Duodenal mucosa (tissue), 2 donors: Measurements from ENCODE around the gene HS6ST3.

Experiments
- H3K27ac ChIP-seq: one replicate; pipeline ENCODE4 v1.7.0; 2013; ENCODE audit warnings: low read depth, low read length
- H3K27me3 ChIP-seq, 2 donors: one replicate each; pipeline ENCODE4 v1.7.0; 2013; ENCODE audit warnings: low read length in 2 of 2, control low read depth in 1 of 2; ENCODE audit not compliant: insufficient read depth in 2 of 2, control insufficient read depth in 1 of 2
- H3K36me3 ChIP-seq, 2 donors: one replicate each; pipeline ENCODE4 v1.7.0; 2013; ENCODE audit warnings: low read length in 2 of 2, control low read depth in 1 of 2; ENCODE audit not compliant: insufficient read depth in 2 of 2, control insufficient read depth in 1 of 2
- H3K4me1 ChIP-seq, 2 donors: one replicate each; pipeline ENCODE4 v1.7.0; 2013; ENCODE audit warnings: low read length in 2 of 2, control low read depth in 1 of 2; ENCODE audit not compliant: insufficient read depth in 2 of 2, control insufficient read depth in 1 of 2
- H3K4me3 ChIP-seq, 2 donors: one replicate each; pipeline ENCODE4 v1.7.0; 2013; ENCODE audit warnings: low read length in 2 of 2, low read depth in 1 of 2
- H3K9ac ChIP-seq, 2 donors: one replicate each; pipeline ENCODE4 v1.7.0; 2013; ENCODE audit warnings: low read length in 2 of 2, low read depth in 1 of 2
- H3K9me3 ChIP-seq, 2 donors: one replicate each; pipeline ENCODE4 v1.7.0; 2013; ENCODE audit warnings: low read length in 2 of 2, control low read depth in 1 of 2; ENCODE audit not compliant: control insufficient read depth in 1 of 2

Gene HS6ST3

GRCh38 chr13:96415831-96416385, 326.0 kb downstream of the HS6ST3 start:
- Histone ChIP-seq H3K9me3 (no peaks in the 10 kb centered on the region), H3K4me1 (no peaks in the 10 kb centered on the region), H3K4me3 (no peak overlapping the region), H3K36me3 (no peaks in the 10 kb centered on the region), H3K27ac (no peak overlapping the region), H3K9ac (no peak overlapping the region), H3K27me3 (no peaks in the 10 kb centered on the region)

GRCh38 chr13:96417939-96418685, 328.2 kb downstream of the HS6ST3 start:
- no peaks in the 10 kb centered on the region for H3K36me3 ChIP-seq
- H3K4me1 ChIP-seq = no peaks in the 10 kb centered on the region
- H3K9ac ChIP-seq = no peak overlapping the region
- no peaks in the 10 kb centered on the region for H3K27me3 ChIP-seq
- no peaks in the 10 kb centered on the region for H3K9me3 ChIP-seq
- no peak overlapping the region for H3K27ac ChIP-seq
- no peak overlapping the region for H3K4me3 ChIP-seq

- Histone ChIP-seq H3K36me3 (no peaks in the 10 kb centered on the region), H3K27ac (no peak overlapping the region), H3K4me3 (no peak overlapping the region), H3K4me1 (no peaks in the 10 kb centered on the region), H3K9ac (no peak overlapping the region), H3K9me3 (no peaks in the 10 kb centered on the region), H3K27me3 (no peaks in the 10 kb centered on the region)
These were observed 331.4 kb downstream of the HS6ST3 start for GRCh38 chr13:96421314-96421713.

GRCh38 chr13:96422002-96422401, 332.1 kb downstream of the HS6ST3 start:
- Histone ChIP-seq H3K27me3 (no peaks in the 10 kb centered on the region), H3K4me1 (no peaks in the 10 kb centered on the region), H3K9me3 (no peaks in the 10 kb centered on the region), H3K27ac (no peak overlapping the region), H3K9ac (no peak overlapping the region), H3K36me3 (no peaks in the 10 kb centered on the region), H3K4me3 (no peak overlapping the region)

DNA sequence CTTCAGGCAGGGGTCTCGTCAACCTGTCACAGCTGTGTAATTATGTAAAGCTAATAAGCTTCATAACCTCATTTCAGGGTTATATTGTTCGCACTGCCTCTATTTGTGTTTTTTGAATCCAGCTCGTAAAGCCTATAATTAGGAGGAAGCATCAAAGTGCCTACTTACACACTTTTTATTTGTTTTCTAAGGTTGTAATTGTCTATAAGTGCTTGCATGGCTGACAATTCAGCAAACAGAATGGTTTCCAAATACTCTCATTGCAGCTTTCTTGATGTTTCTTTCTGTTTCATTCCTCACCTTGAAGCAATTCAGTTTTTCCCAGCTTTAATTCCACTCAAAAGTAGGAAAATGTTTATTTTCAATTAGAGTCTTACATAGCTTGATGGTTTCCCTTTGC, 336.3 kb downstream of the HS6ST3 start:
- H3K27ac ChIP-seq = no peak overlapping the region

DNA sequence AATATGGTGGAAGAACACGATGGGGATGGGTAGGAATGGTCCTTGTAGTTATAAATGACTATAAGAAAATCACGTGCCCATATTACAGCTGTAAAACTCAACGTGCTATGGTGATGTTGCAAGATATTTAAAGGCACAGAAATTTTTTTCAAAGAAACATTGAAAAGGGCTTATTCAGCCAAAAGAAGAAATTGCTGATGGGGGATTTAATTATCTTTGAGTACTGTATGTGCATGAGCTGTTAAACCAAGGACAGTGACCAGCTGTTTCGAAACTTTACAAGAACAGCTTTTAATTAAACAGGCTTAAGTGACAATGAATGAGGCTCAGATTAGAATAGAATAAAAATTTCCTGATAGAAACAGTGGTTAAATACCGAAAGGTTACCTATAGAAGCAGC, 339.0 kb downstream of the HS6ST3 start:
- Histone ChIP-seq H3K9me3 (no peaks in the 10 kb centered on the region), H3K4me3 (no peak overlapping the region), H3K36me3 (no peaks in the 10 kb centered on the region), H3K27ac (no peak overlapping the region), H3K4me1 (no peaks in the 10 kb centered on the region), H3K9ac (no peak overlapping the region), H3K27me3 (no peaks in the 10 kb centered on the region)

More for the DNA sequence above, 336.3 kb downstream of the HS6ST3 start:
- Histone ChIP-seq H3K27me3 (no peaks in the 10 kb centered on the region), H3K9ac (no peak overlapping the region), H3K9me3 (no peaks in the 10 kb centered on the region), H3K4me3 (no peak overlapping the region), H3K4me1 (no peaks in the 10 kb centered on the region), H3K36me3 (no peaks in the 10 kb centered on the region)

GRCh38 chr13:96431044-96431581, 341.2 kb downstream of the HS6ST3 start:
- H3K4me3 ChIP-seq = no peak overlapping the region
- H3K27me3 ChIP-seq = no peaks in the 10 kb centered on the region
- H3K9ac ChIP-seq = no peak overlapping the region
- no peaks in the 10 kb centered on the region for H3K9me3 ChIP-seq
- H3K36me3 ChIP-seq = no peaks in the 10 kb centered on the region
- H3K4me1 ChIP-seq = no peaks in the 10 kb centered on the region
- no peak overlapping the region for H3K27ac ChIP-seq

DNA sequence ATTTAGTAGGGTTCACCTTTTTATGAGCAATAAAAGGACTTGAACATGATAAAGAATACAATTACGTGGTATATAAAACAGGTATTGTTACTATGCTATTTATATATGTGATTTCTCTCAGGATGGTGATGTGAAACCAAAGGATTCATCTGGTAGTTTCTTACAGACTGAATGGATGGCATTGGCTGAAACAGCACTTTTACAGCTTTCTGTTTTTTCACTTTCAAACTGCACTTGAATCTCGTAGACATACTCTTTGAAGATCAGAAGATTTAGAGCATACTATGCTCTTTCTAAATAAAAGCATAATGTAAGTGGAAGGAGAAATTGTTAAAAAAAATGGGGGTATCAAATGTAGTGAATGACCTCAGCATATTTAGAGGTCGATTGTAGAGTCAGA, 354.8 kb downstream of the HS6ST3 start:
- Histone ChIP-seq H3K9me3 (no peaks in the 10 kb centered on the region), H3K9ac (no peak overlapping the region), H3K4me1 (no peaks in the 10 kb centered on the region), H3K27ac (no peak overlapping the region), H3K4me3 (no peak overlapping the region), H3K27me3 (no peaks in the 10 kb centered on the region), H3K36me3 (no peaks in the 10 kb centered on the region)

- Histone ChIP-seq H3K9ac (no peak overlapping the region), H3K27me3 (no peaks in the 10 kb centered on the region), H3K9me3 (no peaks in the 10 kb centered on the region), H3K4me1 (no peaks in the 10 kb centered on the region), H3K27ac (no peak overlapping the region), H3K36me3 (no peaks in the 10 kb centered on the region), H3K4me3 (no peak overlapping the region)
These were observed 360.0 kb downstream of the HS6ST3 start for GRCh38 chr13:96449920-96450319.

DNA sequence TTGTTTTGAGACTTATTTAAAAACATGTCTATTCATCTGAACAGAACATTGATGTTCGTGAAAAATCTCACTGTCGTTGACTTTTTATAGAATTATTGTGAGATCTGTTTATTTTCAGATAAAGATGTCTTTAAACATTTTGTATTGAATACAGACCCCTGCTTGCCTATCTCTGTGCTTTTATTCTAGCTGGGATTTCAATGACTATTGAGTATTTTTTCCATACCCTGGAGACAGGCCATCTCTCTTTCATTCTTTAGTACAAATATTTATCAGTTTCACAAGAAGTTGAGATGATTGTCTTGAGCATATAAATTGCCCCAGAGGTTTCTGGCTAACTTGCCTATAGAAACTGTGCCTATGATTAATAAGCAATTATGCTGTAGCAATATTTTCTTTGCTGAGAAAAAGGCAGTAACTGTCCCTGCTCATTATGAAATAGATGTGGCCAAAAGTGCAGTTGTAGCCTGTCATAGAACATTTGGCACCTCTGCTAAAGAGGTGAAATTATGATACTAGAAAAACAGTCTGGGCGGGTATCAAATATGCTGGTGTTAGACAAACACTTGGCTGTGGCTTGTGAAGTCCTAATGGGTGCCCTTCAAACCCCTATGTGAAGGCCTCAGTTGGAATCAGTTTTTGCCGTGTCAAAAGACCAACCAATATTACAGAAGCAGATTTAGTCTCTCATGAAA, 360.6 kb downstream of the HS6ST3 start:
- H3K36me3 ChIP-seq = no peaks in the 10 kb centered on the region
- H3K9me3 ChIP-seq = no peaks in the 10 kb centered on the region
- no peak overlapping the region for H3K9ac ChIP-seq
- no peak overlapping the region for H3K4me3 ChIP-seq
- H3K27me3 ChIP-seq = no peaks in the 10 kb centered on the region
- no peaks in the 10 kb centered on the region for H3K4me1 ChIP-seq
- no peak overlapping the region for H3K27ac ChIP-seq
